Measurements from ENCODE around the gene AKNA.

AKNA gene

DNA sequence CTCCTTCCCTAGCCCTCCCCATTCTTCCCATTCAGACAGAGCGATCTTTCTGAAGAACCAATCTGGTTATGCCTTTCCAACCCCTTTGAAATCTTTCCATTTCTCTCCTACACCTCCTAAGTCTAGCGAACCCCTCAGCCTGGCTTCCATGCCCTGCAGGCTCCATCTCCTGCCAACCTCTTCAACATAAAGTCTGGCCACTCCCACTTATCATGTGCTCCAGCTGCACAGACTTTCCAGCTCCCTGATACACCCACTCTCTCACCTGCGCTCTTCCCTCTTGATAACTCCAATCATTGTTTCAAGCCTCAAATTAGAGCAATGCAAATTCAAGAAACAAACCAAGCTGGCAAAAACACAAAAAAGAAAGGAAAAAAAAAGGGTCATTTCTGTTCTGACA, 68.6 kb downstream of the AKNA start:
- no peak for DNase-seq (ENCODE audit: low read depth in 3 of 3)

DNA sequence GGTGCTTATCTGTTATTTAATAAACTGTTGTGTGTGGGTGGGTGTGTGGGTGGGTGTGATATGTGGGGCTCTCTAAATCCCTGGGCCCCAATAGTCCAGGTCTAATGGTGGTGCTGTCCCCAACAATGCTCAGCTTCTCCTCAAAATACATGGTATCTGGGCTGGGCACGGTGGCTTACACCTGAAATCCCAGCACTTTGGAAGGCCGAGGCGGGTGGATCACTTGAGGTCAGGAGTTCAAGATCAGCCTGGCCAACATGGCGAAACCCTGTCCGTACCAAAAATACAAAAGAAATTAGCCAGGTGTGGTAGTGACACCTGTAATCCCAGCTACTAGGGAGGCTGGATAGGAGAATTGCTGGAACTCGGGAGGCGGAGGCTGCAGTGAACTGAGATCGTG, 69.4 kb downstream of the AKNA start:
- DNase-seq (ENCODE audit: low read depth in 3 of 3): no peak

DNA sequence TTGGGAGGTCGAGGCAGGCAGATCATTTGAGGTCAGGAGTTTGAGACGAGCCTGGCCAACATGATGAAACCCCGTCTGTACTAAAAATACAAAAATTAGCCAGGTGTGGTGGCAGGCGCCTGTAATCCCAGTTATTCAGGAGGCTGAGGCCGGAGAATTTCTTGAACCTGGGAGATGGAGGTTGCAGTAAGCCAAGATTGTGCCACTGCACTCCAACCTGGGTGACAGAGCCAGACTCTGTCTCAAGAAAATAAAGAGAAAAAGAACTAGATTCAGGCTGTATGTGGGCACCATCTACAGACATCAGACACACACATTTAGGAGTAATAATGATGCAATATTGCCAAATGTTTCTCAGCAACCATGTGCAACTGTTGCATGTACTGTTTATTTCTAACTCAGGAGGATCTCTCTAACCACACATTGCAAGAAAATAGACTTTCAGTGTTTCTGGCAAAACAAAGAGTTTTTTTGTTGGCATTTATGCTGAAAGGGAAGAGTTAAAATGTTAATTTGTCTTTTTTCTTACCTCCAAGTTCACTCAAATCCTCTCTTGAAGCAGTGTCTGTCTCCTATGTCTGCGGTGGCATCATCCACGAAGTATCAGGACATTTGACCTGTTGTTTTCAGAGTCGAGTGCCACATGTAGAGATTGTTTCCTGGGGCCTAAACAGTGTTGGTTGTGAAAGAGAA, 70.0 kb downstream of the AKNA start:
- DNase-seq (ENCODE audit: low read depth in 3 of 3): no peak

DNA sequence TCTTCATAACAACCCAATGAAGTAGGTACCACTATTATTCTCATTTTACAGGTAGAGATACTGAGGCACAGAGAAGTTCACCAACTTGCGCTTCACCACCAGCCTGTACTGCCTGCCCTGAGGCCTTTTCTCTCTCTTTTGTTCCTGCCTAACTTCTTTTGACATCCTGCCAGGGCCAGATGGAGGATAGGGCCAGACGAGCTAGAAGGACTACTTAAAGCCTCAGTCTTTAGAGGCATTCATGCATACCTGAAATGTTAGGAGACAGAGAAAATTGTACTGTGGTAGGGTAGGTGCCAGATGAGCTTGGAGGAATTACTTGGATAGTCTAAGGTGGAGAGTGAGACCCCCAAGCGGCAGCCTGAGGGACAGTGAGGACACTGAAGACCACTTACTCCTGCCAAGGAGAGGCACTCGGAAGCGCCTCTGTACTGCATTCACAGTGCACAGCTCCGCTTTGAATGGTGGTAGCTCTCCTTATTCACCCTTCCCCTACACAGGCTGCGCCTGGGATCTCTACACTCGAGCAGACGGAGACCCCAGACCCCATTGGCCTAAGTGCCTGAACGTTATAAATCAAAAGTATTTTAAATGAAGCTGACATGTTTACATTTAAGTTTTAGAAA, 71.1 kb downstream of the AKNA start:
- DNase-seq (ENCODE audit: low read depth in 3 of 3): no peak

DNA sequence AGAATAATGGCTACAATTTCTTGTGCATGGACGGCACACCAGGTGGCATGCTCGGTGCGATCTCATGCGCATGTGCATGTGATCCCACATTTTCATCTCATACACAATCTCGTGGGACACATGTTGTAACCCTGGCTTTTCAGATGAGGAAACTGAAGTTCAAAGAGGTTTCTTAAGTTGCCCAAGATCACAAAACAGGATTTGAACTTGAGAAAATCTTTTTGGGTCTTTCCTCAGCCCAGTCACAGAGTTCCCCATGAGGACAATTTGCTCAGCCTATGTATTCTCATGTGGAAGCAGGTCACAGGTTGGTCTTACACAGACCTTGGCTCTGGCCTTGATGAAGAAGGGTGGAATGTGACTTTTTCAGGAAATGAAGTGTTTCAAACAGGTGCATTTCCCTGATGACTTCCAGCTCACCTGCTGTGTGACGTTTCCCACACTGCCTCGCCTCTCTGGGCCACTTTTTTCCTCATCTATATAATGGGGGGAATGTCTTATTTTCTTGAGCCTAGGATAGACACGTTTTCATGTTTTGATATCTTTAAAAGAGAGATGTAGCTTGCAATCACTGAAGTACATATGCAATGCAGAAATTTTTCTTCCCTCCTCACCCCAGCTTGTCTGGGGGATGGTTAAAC, 71.9 kb downstream of the AKNA start:
- no peak for DNase-seq (ENCODE audit: low read depth in 3 of 3)

DNA sequence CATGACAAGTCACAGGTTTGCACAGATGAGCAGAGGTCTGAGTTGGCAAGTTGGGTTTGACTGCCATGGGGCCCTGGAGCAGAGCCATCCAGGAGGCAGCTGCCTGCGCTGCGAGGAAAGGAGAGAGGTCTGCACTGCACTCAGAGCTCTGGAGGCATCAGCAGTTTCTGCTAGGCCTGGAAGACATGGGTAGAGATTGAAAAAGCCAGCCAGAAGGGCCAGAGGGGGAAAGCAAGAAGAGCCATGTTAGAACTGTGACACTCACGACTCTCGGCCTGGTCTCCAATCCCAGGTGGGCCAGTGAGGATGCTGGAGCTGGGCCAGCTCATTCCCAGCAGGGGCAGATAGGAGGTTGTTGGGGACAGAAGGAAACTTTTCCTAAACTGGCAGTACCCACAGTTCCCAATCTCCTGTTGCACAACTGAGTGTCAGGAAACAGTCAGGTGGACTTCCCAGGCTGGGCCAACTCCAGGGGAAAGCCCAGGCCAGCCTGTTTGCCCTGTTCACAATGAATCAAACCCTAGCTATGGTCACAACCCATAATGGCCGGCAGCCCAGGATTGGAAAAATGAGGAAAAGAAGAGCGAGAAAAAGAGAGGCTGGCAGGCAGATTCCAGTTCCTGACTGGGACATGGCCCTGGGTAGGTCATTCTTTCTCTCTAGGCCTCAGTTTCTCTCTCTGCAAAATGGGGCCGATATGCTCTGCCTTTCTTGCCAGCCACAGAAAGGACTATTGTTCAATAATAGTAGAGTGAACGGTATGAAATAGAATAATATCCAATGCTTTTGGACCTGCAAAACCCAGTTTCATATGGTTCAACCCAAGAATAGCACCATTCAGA, 72.7 kb downstream of the AKNA start:
- DNase-seq (ENCODE audit: low read depth in 3 of 3): no peak

DNA sequence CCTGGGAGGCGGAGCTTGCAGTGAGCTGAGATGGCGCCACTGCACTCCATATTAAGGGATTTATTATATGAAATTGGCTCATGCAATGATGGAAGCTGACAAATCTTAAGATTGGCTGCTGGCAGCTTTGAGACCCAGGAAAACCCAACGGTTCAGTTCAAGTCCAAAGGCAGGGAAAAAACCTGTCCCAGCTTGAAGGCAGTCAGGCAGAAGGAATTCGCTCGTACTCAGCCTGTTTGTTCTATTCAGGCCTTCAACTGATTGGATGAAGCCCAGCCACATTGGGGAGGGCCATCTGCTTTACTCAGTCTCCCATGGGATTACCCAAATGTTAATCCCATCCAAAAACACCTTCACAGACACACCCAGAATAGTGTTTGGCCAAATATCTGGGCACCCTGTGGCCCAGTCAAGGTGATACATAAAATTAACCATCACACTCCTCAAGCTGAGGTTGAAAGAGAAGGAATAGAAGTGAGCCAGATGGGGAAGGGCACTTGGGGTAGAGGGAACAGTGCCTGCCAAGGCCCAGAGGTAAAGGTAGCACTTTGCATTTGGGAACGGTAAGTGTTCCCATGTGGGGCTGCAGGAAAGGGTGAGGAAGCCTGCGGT, 73.4 kb downstream of the AKNA start:
- no peak for DNase-seq (ENCODE audit: low read depth in 3 of 3)

DNA sequence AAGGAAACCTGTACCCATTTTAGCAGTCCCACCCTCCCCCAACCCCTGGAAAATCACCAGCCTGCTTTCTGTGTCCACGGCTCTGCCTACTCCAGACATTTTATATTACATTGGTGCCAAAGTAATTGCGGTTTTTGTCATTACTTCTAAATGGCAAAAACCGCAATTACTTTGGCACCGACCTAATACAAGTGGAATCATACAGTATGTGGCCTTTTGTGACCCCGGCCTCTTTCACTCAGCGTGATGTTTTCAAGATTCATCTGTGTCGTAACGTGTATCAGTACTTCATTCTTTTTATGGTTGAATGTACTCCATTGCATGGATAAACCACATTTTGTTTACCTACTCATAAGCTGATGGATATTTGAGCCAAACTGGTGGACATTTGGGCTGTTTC, 74.6 kb downstream of the AKNA start:
- DNase-seq (ENCODE audit: low read depth in 3 of 3): no peak

DNA sequence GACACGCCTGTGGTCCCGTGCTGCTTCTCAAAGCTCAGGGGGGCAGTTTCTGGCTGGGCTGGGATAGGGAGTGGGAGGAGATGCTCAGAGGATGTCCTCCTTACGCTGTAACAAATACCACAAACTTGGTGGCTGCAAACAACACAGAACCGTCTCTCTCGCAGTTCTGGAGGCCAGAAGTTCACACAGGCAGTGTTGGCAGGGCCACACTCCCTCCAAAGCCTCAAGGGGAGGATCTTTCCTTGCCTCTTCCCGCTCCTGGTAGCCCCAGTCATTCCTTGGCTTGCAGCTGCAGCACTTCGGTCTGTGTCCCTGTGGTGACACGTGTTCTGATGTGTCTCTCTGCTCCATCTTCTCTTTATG, 75.3 kb downstream of the AKNA start:
- no peak for DNase-seq (ENCODE audit: low read depth in 3 of 3)

DNA sequence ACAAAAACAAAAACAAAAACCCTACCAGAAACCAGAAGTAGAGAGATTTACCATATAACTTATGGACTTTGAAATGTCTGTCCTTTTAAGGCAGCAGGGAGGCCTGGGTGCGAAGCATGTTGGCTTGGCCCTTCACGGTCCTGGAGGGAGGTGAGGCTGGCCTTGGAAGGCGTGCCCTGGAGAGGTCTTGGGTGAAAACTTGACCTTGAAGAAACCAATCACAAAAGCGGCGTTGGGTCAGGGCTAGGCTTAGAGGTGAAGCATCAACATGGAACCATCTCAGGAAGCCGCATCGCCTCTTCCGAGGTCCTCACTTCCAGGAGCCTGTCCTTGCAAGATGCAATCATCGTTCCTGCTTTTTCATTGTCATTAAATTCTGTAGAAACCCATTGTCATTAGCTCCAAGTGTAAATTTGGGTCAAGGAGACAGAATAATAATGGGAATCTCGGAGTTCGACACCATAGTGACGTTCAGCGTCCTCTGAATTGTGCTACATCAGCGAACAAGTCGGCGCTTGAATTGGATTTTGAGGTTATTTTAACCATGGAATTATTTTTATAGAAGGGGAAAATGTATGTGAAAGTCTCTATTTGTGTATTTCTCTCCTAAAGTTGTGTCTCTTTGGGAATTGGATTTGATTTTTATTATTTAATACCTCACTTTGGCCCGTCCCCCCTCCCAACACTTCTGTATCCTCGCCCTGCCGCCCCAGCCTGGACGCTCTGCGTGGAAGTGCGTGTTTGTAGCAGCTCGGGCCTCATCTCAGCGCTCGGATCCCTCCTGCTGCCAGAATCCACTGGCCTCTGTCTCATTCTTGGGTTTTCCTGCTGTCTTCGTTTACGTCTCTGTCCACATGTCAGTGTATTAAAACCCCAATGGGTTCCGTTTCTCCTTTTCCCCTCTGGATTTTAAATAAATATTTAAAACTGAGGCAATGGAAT, 75.9 kb downstream of the AKNA start:
- DNase-seq (ENCODE audit: low read depth in 3 of 3): no peak

DNA sequence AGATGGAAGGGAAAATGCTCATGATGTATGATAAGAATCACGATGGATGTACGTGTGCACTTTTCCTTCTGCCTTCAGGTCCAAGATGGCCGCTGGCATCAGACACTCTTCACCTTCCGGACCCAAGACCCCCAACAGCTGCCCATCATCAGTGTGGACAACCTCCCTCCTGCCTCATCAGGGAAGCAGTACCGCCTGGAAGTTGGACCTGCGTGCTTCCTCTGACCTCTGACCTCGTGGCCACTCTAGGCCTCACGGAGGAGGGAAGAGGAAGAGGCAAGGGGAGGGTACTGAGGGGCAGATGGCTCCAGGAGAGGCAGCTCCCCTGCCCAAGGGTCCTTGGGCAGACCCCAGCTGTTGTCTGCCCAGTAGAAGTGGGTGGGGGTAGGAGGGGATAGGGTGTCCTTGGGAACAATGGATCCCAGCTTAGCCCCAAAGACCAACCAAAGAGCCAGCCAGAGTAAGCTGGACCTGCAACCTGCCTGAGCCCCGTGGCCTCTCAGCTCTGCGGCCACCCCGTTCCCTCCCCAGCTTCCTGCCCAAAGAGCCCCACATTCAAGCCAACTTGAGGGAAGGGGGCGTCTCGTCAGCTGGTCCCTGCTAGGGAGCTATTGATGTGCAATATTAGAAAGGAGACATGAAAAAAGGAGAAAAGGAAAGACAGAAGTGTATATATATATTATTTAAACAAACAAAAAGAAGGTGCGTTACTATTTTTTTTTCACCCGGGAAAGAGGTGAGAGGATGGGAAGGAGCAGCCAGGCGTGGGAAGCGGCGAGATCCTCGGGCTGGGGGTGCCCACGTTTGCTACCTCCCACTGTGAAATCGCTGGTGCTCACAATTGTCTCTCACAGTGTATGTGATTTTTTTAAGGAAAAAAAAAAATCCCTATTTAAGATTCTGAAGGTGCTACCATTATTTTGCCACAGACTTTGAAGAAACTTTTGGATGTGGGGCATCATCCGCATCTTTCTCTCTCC, 77.0 kb downstream of the AKNA start:
- no peak for DNase-seq (ENCODE audit: low read depth in 3 of 3)

DNA sequence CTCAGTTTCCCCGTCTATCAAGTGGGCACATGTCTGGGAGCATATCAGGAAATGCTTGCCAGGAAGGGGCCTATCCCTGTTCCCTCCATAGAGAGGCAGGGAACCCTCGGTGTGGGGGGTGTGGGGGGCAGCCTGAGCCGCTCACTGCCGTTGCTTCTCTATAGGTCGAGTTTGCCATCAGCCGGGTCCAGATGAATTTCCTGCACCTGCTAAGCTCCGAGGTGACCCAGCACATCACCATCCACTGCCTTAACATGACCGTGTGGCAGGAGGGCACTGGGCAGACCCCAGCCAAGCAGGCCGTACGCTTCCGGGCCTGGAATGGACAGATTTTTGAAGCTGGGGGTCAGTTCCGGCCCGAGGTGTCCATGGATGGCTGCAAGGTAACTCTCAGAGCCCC, 78.7 kb downstream of the AKNA start:
- DNase-seq (ENCODE audit: low read depth in 3 of 3): no peak

DNA sequence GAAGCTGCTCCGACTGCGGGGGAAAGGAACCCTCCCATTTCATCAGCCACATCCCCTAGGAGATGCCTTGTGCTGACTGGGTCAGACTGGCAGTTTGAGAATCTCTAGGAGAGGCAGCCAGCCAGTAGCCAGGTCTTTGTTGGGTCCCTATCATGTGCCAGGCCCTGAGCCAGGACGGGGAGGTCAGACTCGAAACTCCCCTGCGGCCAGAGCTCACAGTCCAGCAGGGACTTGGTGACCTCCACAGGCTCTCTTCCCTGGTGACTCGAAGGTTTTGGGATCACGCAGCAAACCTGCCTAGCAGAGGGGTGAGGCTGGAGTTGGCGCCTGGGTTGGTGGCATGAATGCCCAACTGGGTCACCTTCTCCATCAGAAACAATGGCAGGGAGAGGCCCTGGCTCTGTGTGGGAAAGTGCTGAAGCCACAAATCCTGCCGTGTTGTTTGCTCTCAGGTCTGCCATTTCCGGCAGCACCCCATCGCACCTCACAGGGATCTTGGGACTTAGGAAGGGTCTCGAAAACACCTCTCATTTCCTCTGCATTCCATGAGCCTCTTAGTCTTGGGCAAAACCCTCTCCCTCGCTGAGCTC, 79.3 kb downstream of the AKNA start:
- DNase-seq (ENCODE audit: low read depth in 3 of 3): no peak

DNA sequence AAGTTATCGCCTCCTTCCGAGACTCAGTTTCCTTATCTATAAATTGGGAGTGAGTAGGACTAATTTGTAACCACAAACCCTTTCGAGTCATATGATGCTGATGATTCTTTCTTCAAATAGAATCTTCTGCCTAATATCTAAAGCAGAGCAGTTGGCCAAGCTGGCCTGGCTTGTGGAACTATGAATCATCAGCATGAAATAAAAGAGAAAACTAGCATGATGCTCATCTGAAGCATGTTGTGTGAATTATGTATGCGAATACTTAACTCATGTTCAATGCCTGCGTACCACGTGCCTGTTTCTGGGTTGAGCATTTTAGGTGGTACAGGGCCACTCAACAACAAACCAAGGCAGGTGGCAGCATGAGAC, 79.9 kb downstream of the AKNA start:
- no peak for DNase-seq (ENCODE audit: low read depth in 3 of 3)

DNA sequence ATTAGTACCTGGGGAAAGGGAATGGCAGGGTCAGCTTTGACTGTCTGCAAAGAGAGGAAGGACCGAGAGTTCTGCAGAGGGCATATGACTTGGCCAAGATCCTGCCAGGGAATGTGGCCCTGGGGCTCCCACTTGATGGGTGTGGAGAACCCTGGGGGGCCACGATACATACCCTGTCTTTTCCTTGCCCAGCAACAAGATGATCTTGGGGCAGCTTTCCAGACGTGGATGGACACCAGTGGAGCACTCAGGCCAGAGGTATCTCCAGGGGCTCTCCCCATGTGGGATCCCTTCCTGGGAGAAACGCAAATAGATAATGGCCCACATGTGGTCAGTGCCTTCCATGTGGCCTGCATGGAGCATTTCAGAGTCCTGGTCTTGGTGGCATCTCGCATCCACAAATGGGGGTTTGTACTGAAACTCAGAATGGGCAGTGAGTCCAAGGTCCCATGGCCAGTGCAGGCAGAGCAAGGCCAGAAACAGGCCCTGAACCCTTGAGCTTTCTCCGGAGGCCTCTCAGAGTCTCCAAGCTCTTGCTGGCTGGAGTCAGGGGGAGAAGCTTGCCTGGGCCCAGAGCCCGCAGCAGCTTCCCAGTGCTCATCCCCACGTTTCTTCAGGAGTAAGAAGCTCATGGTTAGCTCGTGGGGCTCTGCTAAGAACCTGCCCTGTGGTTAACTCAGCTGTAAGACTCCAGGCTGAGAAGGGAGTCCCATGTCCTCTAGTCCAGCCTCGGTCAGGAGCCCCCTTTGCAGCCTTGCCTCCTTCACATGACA, 83.2 kb downstream of the AKNA start:
- DNase-seq (ENCODE audit: low read depth in 3 of 3): no peak

DNA sequence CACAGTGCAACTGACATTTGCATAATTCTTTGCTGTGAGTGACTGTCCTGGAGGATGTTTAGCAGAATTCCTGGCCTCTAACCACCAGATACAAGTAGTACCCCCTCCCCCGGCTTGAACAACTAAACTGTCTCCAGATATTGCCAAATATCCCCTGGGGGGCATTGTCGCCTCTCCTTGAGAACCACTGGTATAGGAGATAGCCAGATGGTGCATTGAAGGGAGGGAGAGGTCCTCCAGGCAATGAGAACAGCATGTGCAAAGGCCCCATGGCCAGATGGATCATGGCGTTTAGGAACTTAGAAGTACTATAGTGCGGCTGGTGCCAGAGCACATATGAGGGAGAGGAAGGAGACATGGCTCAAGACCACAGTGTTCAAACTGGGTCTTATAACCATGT, 83.8 kb downstream of the AKNA start:
- no peak for DNase-seq (ENCODE audit: low read depth in 3 of 3)

DNA sequence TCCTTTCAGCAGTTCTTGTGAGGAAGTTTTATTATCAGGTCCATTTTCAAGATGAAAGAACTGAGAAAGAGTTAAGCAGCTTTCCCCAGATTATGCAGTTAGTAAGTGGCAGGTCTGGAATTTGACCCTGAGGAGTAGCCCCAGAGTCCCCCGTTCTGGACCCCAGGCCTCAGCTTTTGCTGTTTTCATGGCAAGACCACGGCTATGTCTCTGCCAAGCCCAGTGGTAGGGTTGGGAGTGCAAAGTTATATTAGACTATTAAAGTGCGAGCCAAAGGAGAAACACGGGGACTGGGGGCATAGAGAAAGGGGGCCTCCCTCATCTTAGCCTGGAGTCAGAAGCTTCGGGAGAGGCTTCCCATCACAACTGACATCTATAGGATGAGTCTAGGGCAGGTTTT, 84.2 kb downstream of the AKNA start:
- no peak for DNase-seq (ENCODE audit: low read depth in 3 of 3)

DNA sequence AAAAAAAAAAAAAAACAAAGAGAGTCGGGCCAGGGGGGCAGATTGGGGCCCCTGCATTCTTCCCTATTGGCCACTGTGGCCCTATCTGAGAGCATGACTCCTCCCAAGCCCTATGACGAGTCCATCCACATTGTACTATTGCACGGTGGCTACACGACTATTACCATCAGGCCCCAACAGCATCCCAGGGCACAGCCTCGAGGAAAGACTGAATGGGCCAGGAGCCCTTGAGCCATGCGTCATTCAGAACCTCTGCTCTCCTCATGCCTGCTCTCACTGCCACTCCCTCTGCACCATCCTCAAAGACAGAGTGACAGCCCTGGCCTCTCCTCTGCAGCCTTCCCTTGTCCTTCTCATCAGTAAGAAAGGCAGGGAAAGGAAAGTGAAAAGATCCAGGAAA, 85.1 kb downstream of the AKNA start:
- no peak for DNase-seq (ENCODE audit: low read depth in 3 of 3)

Measured in stimulated activated CD4-positive, alpha-beta T cell treated with anti-CD3 and anti-CD28 coated beads, TNF-alpha, amount 100 ng/mL, for 48 hours (primary cell).